Activated CD4-positive, CD25-positive, alpha-beta regulatory T cell treated with anti-CD3 and anti-CD28 coated beads, Interleukin-2, amount 50 U/mL, for 16 hours (primary cell): ENCODE data around the gene LRRC40.

ENCODE experiments used
- DNase-seq: peaks from one replicate; pipeline ENCODE4 v3.0.0-alpha.2; 2020; ENCODE audit warnings: low read depth, low spot score

Gene LRRC40

DNA sequence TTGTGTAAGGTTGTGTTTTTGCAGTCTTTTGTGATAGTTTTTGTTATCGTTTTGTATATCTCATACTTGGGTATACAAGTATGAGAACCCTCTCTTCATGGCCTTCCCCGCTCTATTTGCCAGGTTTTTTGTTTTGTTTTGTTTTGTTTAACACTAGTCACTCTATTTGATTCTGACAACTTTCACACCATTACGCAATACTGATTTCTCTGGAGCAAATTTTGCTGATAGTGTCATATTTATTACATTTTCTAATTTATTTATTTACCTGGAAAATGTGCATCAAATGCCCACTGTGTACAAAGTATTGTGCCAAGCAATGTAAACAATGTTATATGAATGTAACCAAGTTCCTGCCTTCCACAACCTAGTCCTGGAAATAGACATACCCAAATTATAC, 90.1 kb downstream of the LRRC40 start:
- DNase-seq: no peak

- no peak for DNase-seq
Measured at GRCh38 chr1:70112838-70113237, 92.5 kb downstream of the LRRC40 start.

- DNase-seq: no peak
Measured at GRCh38 chr1:70109241-70109640, 96.1 kb downstream of the LRRC40 start.

DNA sequence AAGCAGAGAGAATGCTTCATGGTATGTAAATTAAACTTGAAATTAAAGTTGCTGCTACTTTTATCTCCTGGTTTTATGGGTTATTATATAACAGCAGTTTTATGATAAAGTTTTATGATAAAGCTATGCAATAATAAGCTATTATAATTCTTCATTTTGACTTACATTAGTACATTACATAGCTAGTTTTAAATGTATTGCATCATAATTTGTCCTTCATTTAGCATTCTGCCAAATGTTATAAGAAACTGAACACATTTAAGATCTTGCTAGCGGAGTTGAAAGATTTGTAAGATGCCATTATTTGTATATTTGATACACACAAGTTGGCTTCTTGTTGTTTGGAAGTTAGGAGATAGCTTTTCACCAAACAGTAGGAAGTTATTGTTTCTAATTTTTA, 101.6 kb downstream of the LRRC40 start:
- no peak for DNase-seq

GRCh38 chr1:70101774-70102173, 103.6 kb downstream of the LRRC40 start:
- DNase-seq: no peak

GRCh38 chr1:70101231-70101630, 104.1 kb downstream of the LRRC40 start:
- no peak for DNase-seq
